Measurements from ENCODE around the gene CISD1.

GRCh38 chr10:58316874-58317273 is 47.9 kb downstream of the CISD1 start:
- TF ChIP-seq, protein P1, sequence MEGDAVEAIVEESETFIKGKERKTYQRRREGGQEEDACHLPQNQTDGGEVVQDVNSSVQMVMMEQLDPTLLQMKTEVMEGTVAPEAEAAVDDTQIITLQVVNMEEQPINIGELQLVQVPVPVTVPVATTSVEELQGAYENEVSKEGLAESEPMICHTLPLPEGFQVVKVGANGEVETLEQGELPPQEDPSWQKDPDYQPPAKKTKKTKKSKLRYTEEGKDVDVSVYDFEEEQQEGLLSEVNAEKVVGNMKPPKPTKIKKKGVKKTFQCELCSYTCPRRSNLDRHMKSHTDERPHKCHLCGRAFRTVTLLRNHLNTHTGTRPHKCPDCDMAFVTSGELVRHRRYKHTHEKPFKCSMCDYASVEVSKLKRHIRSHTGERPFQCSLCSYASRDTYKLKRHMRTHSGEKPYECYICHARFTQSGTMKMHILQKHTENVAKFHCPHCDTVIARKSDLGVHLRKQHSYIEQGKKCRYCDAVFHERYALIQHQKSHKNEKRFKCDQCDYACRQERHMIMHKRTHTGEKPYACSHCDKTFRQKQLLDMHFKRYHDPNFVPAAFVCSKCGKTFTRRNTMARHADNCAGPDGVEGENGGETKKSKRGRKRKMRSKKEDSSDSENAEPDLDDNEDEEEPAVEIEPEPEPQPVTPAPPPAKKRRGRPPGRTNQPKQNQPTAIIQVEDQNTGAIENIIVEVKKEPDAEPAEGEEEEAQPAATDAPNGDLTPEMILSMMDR (conservative IDR thresholded peaks at IDR 0.05; ENCODE audit: low read length), result no peak
- no peak for TF ChIP-seq EZH2phosphoT487 (IDR thresholded peaks at IDR 0.05; ENCODE audit: borderline replicate concordance, low read depth, low read length)
